ENCODE data around the gene SYDE1.
"Not testable (repeated sequence)": the region's sequence is repeated elsewhere in the genome, so short reads cannot be mapped to it uniquely, and the experiment has no call there.

- not testable (repeated sequence) for TF ChIP-seq CTCF (conservative IDR thresholded peaks at IDR 0.05; ENCODE audit: low read depth in 2 of 2); POLR2AphosphoS5 (IDR thresholded peaks at IDR 0.05; ENCODE audit: low read depth); EZH2 (IDR thresholded peaks at IDR 0.05; ENCODE audit: low read depth, unreplicated experiment); NANOG (IDR thresholded peaks at IDR 0.05; ENCODE audit: borderline replicate concordance); ETS1 (IDR thresholded peaks at IDR 0.05); JUNB (IDR thresholded peaks at IDR 0.05; ENCODE audit: unreplicated experiment); REST (IDR thresholded peaks at IDR 0.05; ENCODE audit: unreplicated experiment); EZH2phosphoT487 (IDR thresholded peaks at IDR 0.05; ENCODE audit: unreplicated experiment); CREB1 (CRISPR knock-in tag; IDR thresholded peaks at IDR 0.05; ENCODE audit: low read depth); ZNF331 (CRISPR knock-in tag; IDR thresholded peaks at IDR 0.05; ENCODE audit: low read depth); ZNF114 (CRISPR knock-in tag; IDR thresholded peaks at IDR 0.05)
These were observed 9.2 kb upstream of the SYDE1 start for GRCh38 chr19:15097980-15098379.
